ENCODE measurements around the gene LRP1B. TPM values are rescaled to one million over a fixed set of nuclear protein-coding genes. Genes with fewer than 3 reads are reported as not detected.

Gene LRP1B
- total RNA-seq, 2 donors from 2014 or later, result 0.79 to 1.8 TPM

DNA sequence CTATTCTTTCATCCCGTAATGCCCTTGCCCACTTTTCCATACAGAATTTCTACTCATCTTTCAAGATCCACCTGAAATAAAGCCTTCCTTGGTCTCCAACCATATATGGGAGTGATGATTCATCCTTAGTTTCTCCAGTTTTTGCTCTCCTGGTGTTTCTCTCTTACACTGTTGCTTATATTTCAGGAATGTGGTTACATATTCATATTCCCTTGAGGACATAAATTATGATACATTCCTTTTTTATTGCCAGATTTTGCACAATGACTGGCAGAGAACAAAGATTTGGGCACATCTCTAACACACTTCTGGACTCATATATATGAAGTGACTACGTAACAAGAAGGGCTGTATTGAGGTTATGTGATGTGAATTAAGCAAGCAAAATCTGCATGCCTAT lies 1777.3 kb downstream of the LRP1B start:
- 0 to 50% methylated on average over 1 to 2 of the region's 2 CpGs for WGBS, 2 experiments (ENCODE audit: insufficient coverage in 1 of 2, insufficient read length in 1 of 2)
- Histone ChIP-seq H3K27me3 (ENCODE audit: control insufficient read depth, insufficient read depth, low read length, poor library complexity, severe bottlenecking) (no peaks in the 10 kb centered on the region), H3K36me3 (ENCODE audit: control insufficient read depth, insufficient read depth, low read length) (no peaks in the 10 kb centered on the region), H3K4me3 (ENCODE audit: low read length) (no peak overlapping the region), H3K27ac (ENCODE audit: low read depth, low read length) (no peak overlapping the region), H3K9me3 (ENCODE audit: control insufficient read depth, low read length) (no peaks in the 10 kb centered on the region), H3K9ac (ENCODE audit: extremely low read depth, low read length, poor library complexity, severe bottlenecking) (no peak overlapping the region), H3K4me1 (ENCODE audit: control insufficient read depth, insufficient read depth, low read length) (no peaks in the 10 kb centered on the region)
- Mint-ChIP-seq H3K27ac (no peak overlapping the region), H3K9me3 (no peaks in the 10 kb centered on the region), H3K4me3 (no peak overlapping the region), H3K4me1 (peaks cover 23% of the 10 kb centered on the region), H3K27me3 (ENCODE audit: insufficient read depth) (no peaks in the 10 kb centered on the region), H3K36me3 (ENCODE audit: low read depth) (no peaks in the 10 kb centered on the region)
- TF ChIP-seq CTCF (conservative IDR thresholded peaks at IDR 0.05), result no peak
- DNase-seq, result no peak

- Histone ChIP-seq H3K27me3 (ENCODE audit: control insufficient read depth, insufficient read depth, low read length, poor library complexity, severe bottlenecking) (no peaks in the 10 kb centered on the region), H3K36me3 (ENCODE audit: control insufficient read depth, insufficient read depth, low read length) (no peaks in the 10 kb centered on the region), H3K27ac (ENCODE audit: low read depth, low read length) (no peak overlapping the region), H3K4me1 (ENCODE audit: control insufficient read depth, insufficient read depth, low read length) (no peaks in the 10 kb centered on the region), H3K9me3 (ENCODE audit: control insufficient read depth, low read length) (no peaks in the 10 kb centered on the region), H3K4me3 (ENCODE audit: low read length) (no peak overlapping the region), H3K9ac (ENCODE audit: extremely low read depth, low read length, poor library complexity, severe bottlenecking) (no peak overlapping the region)
- peaks cover 27% of the 10 kb centered on the region for H3K4me1 Mint-ChIP-seq
- WGBS, 2 experiments (ENCODE audit: insufficient coverage in 1 of 2, insufficient read length in 1 of 2), result 43 to 90% methylated on average over 1 to 3 of the region's 3 CpGs
- H3K27ac Mint-ChIP-seq, result no peak overlapping the region
- TF ChIP-seq CTCF (conservative IDR thresholded peaks at IDR 0.05), result no peak
- no peak for DNase-seq
- no peaks in the 10 kb centered on the region for H3K27me3 Mint-ChIP-seq (ENCODE audit: insufficient read depth)
- no peaks in the 10 kb centered on the region for H3K9me3 Mint-ChIP-seq
- no peak overlapping the region for H3K4me3 Mint-ChIP-seq
- no peaks in the 10 kb centered on the region for H3K36me3 Mint-ChIP-seq (ENCODE audit: low read depth)
Measured at GRCh38 chr2:140351692-140352091, 1779.1 kb downstream of the LRP1B start.

GRCh38 chr2:140349695-140350094 lies 1781.1 kb downstream of the LRP1B start:
- DNase-seq, result no peak
- H3K27ac ChIP-seq (ENCODE audit: low read depth, low read length), result no peak overlapping the region
- H3K9me3 Mint-ChIP-seq, result no peaks in the 10 kb centered on the region
- 86 to 97% methylated on average over 1 to 3 of the region's 3 CpGs for WGBS, 2 experiments (ENCODE audit: insufficient coverage in 1 of 2, insufficient read length in 1 of 2)
- no peaks in the 10 kb centered on the region for H3K9me3 ChIP-seq (ENCODE audit: control insufficient read depth, low read length)
- no peak overlapping the region for H3K4me3 Mint-ChIP-seq
- H3K36me3 ChIP-seq (ENCODE audit: control insufficient read depth, insufficient read depth, low read length), result no peaks in the 10 kb centered on the region
- H3K27me3 ChIP-seq (ENCODE audit: control insufficient read depth, insufficient read depth, low read length, poor library complexity, severe bottlenecking), result no peaks in the 10 kb centered on the region
- no peaks in the 10 kb centered on the region for H3K36me3 Mint-ChIP-seq (ENCODE audit: low read depth)
- no peak overlapping the region for H3K27ac Mint-ChIP-seq
- H3K9ac ChIP-seq (ENCODE audit: extremely low read depth, low read length, poor library complexity, severe bottlenecking), result no peak overlapping the region
- H3K4me3 ChIP-seq (ENCODE audit: low read length), result no peak overlapping the region
- no peaks in the 10 kb centered on the region for H3K4me1 ChIP-seq (ENCODE audit: control insufficient read depth, insufficient read depth, low read length)
- TF ChIP-seq CTCF (conservative IDR thresholded peaks at IDR 0.05), result no peak
- H3K4me1 Mint-ChIP-seq, result peaks cover 27% of the 10 kb centered on the region
- no peaks in the 10 kb centered on the region for H3K27me3 Mint-ChIP-seq (ENCODE audit: insufficient read depth)
